Epithelial cell of esophagus (primary cell): ENCODE measurements around the gene CRMP1.

Source experiments
- DNase-seq: peaks from one replicate; pipeline ENCODE4 v3.0.0; 2010; ENCODE audit warnings: low read depth
- H3K4me3 ChIP-seq: 2 replicates; pipeline ENCODE4 v1.5.1; 2011; ENCODE audit warnings: mild to moderate bottlenecking, low read length, control low read depth
- CTCF ChIP-seq: IDR thresholded peaks from 2 replicates; pipeline ENCODE4 v1.5.1; 2011; ENCODE audit warnings: low read depth, mild to moderate bottlenecking, low read length, control low read depth, inconsistent platforms; ENCODE audit not compliant: insufficient read depth; ENCODE audit errors: missing control alignments

The CRMP1 gene

GRCh38 chr4:5824227-5824626 is 68.7 kb downstream of the CRMP1 start:
- DNase-seq, result no peak
- no peak overlapping the region for H3K4me3 ChIP-seq

GRCh38 chr4:5823542-5824211 is 69.2 kb downstream of the CRMP1 start:
- H3K4me3 ChIP-seq, result no peak overlapping the region
- no peak for DNase-seq
- no peak for TF ChIP-seq CTCF

More at GRCh38 chr4:5824227-5824626, 68.7 kb downstream of the CRMP1 start:
- no peak for TF ChIP-seq CTCF

GRCh38 chr4:5822619-5823018 is 70.3 kb downstream of the CRMP1 start:
- no peak for DNase-seq
- no peak for TF ChIP-seq CTCF
- no peak overlapping the region for H3K4me3 ChIP-seq

- TF ChIP-seq CTCF, result peak; percentile 47
- H3K4me3 ChIP-seq, result no peak overlapping the region
- DNase-seq, result no peak
Observed at GRCh38 chr4:5821665-5822358, 71.1 kb downstream of the CRMP1 start.

- no peak overlapping the region for H3K4me3 ChIP-seq
- no peak for DNase-seq
- TF ChIP-seq CTCF, result no peak
Observed at GRCh38 chr4:5816851-5817375, 76.0 kb downstream of the CRMP1 start.

GRCh38 chr4:5816101-5816500 is 76.8 kb downstream of the CRMP1 start:
- DNase-seq, result no peak
- TF ChIP-seq CTCF, result no peak
- H3K4me3 ChIP-seq, result no peak overlapping the region
